22Rv1 (cell line): ENCODE results near the gene ITPR2.

ENCODE experiments used
- CTCF ChIP-seq: fragments of 450-650 bp; IDR thresholded peaks from 2 replicates; pipeline ENCODE4 v1.5.1; 2017; ENCODE audit warnings: mild to moderate bottlenecking
- ZFX ChIP-seq: fragments of 450-650 bp; IDR thresholded peaks from 2 replicates; pipeline ENCODE4 v1.6.1; 2017; ENCODE audit warnings: antibody characterized with exemption, borderline replicate concordance

- TF ChIP-seq CTCF (no peak), ZFX (no peak)
These were observed 50.4 kb downstream of the ITPR2 start for GRCh38 chr12:26782372-26783130.
